Breast epithelium (tissue), 4 donors: Measurements from ENCODE around the gene PLXND1. TPM values are rescaled to one million over a fixed set of nuclear protein-coding genes. Genes with fewer than 3 reads are reported as not detected.

ENCODE experiments used
- DNase-seq, 2 donors: peaks; one replicate each; pipeline ENCODE4 v3.0.0-alpha.2; 2019; ENCODE audit warnings: low spot score in 2 of 2
- H3K27ac ChIP-seq, 2 donors: fragments of 200-600 bp; sonication (generic) in 1 of 2; one replicate each; pipeline ENCODE4 v1.5.1; 2016 to 2019; ENCODE audit warnings: mild to moderate bottlenecking in 1 of 2
- H3K27me3 ChIP-seq, 2 donors: fragments of 200-600 bp; sonication (generic) in 1 of 2; one replicate each; pipeline versions ENCODE4 v1.5.1 to v1.6.0; 2017 to 2019; ENCODE audit warnings: control low read depth in 1 of 2, mild to moderate bottlenecking in 1 of 2
- H3K36me3 ChIP-seq: fragments of 200-600 bp; one replicate; pipeline ENCODE4 v1.5.1; 2019
- H3K4me1 ChIP-seq, 2 donors: fragments of 200-600 bp; sonication (generic); one replicate each; pipeline ENCODE4 v1.5.1; 2016 to 2019; ENCODE audit warnings: control low read depth in 1 of 2
- H3K4me3 ChIP-seq, 3 donors: fragments of 200-600 bp; sonication (generic); 1 replicate in 2 of 3; 2 replicates in 1 of 3; pipeline ENCODE4 v1.5.1; 2016 to 2019; ENCODE audit warnings: mild to moderate bottlenecking in 3 of 3, moderate library complexity in 2 of 3
- H3K9me3 ChIP-seq, 2 donors: fragments of 200-600 bp; sonication (generic) in 1 of 2; one replicate each; pipeline ENCODE4 v1.5.1; 2016 to 2019; ENCODE audit warnings: control low read depth in 1 of 2
- CTCF ChIP-seq, 3 donors: fragments of 450-650 bp; IDR thresholded peaks; one replicate each; pipeline ENCODE4 v1.5.1; 2016 to 2017; ENCODE audit warnings: antibody characterized with exemption in 3 of 3, mild to moderate bottlenecking in 3 of 3, moderate library complexity in 3 of 3
- POLR2A ChIP-seq: fragments of 450-650 bp; IDR thresholded peaks from one replicate; pipeline ENCODE4 v1.6.1; 2016; ENCODE audit warnings: antibody characterized with exemption, mild to moderate bottlenecking, moderate library complexity
- POLR2AphosphoS5 ChIP-seq, 3 donors: sonication (generic); formaldehyde crosslinking; IDR thresholded peaks; one replicate each; pipeline ENCODE4 v1.6.1; 2017; ENCODE audit warnings: antibody characterized with exemption in 3 of 3
- intact Hi-C: fragments of 100-400 bp; cut with DNase I; formaldehyde crosslinking; loops from one replicate; pipeline ENCODE4 v1.15.1; 2023; ENCODE audit warnings: low total_unique reads
- total RNA-seq, 3 donors: library from RNA; depleted of rRNA; stranded (reverse); fragments of >200 nt; gene quantifications; one replicate each; pipeline ENCODE4 v1.1.0, GENCODE V29; 2016

PLXND1 gene
- total RNA-seq, 3 donors from 2014 or later, result 53.6 to 187 (median 118) TPM

- H3K4me1 ChIP-seq, result peaks cover 0 to 12% of the 10 kb centered on the region in 2 donors
- intact Hi-C loops, result no loop called here
Observed at GRCh38 chr3:129609591-129610182, 3.2 kb upstream of the PLXND1 start.

DNA sequence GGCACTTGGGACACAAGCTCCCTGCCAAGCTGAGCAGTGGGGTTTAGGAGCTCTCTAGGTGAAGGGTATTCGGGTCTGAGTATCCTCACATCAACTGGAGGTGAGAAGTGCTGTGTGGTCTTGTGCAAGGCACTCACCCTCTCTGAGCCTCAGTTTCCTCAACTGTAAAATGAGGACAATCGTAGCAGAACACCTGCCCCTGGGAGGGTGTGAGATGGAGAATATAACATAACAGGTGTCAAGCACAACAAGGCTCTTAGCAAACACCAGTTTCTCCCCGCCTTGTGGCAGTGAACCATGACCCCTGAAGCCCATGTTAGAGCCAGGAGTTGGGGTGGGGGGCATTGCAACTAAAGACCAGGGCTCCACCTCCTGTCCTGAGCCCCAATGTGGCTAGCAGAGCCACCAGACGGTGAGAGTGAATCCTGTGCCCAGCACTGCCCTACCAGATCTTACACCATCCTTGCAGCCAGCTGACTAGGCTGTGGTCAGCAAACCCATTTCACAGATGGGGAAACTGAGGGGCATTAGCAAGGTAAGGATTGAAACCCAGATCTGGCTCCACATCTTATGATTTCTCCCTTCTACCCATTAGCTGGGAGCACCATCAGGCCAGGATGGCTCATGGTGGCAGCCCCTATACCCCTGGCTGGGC is 2.6 kb upstream of the PLXND1 start:
- TF ChIP-seq POLR2AphosphoS5 (IDR thresholded peaks at IDR 0.05) (no peak), CTCF (IDR thresholded peaks at IDR 0.05) (no peak), POLR2A (no peak)
- peak overlapping the region; percentile 78 to 95 for H3K27ac ChIP-seq
- intact Hi-C loops, result no loop called here
- DNase-seq, result no peak
- H3K27me3 ChIP-seq, result no peaks in the 10 kb centered on the region
- H3K4me3 ChIP-seq, result no peak overlapping the region
- no peaks in the 10 kb centered on the region for H3K36me3 ChIP-seq
- peaks cover 0 to 12% of the 10 kb centered on the region in 2 donors for H3K4me1 ChIP-seq
- H3K9me3 ChIP-seq, result no peaks in the 10 kb centered on the region

More at GRCh38 chr3:129609591-129610182, 3.2 kb upstream of the PLXND1 start:
- H3K27me3 ChIP-seq, result no peaks in the 10 kb centered on the region
- DNase-seq, result no peak
- no peaks in the 10 kb centered on the region for H3K36me3 ChIP-seq
- no peak overlapping the region for H3K4me3 ChIP-seq
- no peaks in the 10 kb centered on the region for H3K9me3 ChIP-seq
- H3K27ac ChIP-seq, result peak overlapping the region in 1 of 2 donors; percentile 95
- no peak for TF ChIP-seq POLR2AphosphoS5 (IDR thresholded peaks at IDR 0.05)

DNA sequence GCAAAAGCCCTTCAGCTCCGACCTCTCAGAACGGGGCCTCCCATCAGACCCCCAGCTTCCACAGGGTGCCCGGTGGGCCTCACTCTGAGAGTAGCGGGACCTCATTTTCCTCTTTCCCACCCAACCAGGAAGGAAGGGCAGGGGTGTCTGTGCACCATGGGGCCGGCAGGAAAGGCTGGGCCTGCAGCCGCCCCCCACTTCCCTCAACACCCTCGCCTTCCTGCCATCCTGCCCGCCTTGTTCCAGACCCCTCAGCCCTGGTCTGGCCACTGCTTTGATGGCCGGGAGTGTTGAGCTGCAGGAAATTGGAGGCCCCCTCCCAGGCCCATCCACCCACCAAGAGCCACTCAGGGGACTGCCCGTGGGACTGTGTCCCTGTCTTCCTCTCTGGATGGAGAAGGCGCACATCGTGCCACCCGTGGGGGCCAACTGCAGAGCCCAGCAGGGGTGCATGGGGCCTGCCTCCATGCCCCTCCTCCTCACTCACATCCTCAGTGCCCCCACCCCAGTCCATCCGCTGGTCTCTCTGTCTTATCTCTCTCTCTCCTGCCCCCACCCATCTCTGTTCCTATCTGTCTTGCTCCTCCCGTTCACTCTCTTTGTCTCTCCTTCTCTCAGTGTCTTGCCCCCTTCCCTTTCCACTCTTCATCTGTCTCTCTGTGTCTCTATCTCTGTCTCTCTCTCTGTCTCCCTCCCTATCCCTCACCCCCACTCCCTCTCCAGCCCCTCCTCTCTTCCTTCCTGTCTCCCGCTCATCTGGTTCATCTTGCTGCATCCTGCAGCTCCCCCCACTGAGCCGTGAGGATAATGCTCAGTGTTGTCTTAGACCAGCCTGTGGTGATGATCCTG is 1.8 kb upstream of the PLXND1 start:
- intact Hi-C loops, result no loop called here
- peaks cover 0 to 12% of the 10 kb centered on the region in 2 donors for H3K4me1 ChIP-seq

GRCh38 chr3:129607391-129608068 is 1.1 kb upstream of the PLXND1 start:
- intact Hi-C loops, result no loop called here
- no peak for DNase-seq
- H3K27me3 ChIP-seq, result no peaks in the 10 kb centered on the region
- peaks cover 4 to 12% of the 10 kb centered on the region in 2 donors for H3K4me1 ChIP-seq
- peak overlapping the region; percentile 52 to 78 (median 59) for H3K4me3 ChIP-seq
- H3K27ac ChIP-seq, result peak overlapping the region; percentile 78 to 95
- H3K9me3 ChIP-seq, result no peaks in the 10 kb centered on the region
- TF ChIP-seq POLR2A, result no peak
- no peak for TF ChIP-seq CTCF (IDR thresholded peaks at IDR 0.05)
- TF ChIP-seq POLR2AphosphoS5 (IDR thresholded peaks at IDR 0.05), result no peak
- no peaks in the 10 kb centered on the region for H3K36me3 ChIP-seq

More for the DNA sequence above, 1.8 kb upstream of the PLXND1 start:
- DNase-seq, result no peak
- no peaks in the 10 kb centered on the region for H3K27me3 ChIP-seq
- peak overlapping the region; percentile 78 to 95 for H3K27ac ChIP-seq
- H3K9me3 ChIP-seq, result no peaks in the 10 kb centered on the region
- H3K36me3 ChIP-seq, result no peaks in the 10 kb centered on the region
- H3K4me3 ChIP-seq, result peak overlapping the region in 1 of 3 donors; percentile 78
- TF ChIP-seq POLR2AphosphoS5 (IDR thresholded peaks at IDR 0.05) (no peak), CTCF (IDR thresholded peaks at IDR 0.05) (no peak)

DNA sequence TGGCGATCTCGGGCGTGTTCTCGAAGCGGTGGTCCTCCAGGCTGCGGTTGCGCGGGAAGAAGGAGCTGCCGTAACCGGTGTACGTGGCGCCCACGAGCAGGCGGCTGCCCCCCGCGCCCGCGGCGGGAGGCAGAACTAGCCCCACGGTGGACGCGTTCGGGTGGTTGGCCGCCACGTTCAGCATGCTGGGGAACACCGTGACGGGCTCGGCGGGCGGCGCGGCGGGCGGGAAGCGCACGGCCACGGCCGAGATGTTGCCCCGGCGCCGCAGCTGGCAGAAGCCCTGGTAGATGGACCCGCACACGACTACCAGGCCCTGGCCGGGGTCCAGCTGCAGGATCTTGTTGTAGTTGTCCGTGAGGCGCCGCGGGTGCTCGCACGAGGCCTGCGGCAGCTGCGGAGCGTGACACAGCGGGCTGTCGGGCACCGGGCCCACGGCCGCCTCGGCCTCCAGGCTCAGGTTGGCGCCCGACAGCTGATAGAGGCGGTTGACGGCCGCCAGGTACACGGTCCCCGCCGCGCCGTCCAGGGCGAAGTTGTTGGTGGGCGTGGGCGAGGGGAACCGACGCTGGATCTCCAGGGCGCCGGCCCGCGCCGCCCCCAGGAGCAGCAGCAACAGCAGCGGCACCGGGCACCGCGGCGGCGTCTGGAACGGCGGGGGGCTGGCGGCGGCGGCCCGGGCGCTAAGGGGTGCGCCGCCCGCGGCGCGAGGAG is 397 bp downstream of the PLXND1 start:
- DNase-seq, result no peak

More for the DNA sequence above, 397 bp downstream of the PLXND1 start:
- intact Hi-C loops, result no loop called here
- Histone ChIP-seq H3K27ac (peak overlapping the region; percentile 56 to 95), H3K4me3 (peak overlapping the region; percentile 59 to 78 (median 73)), H3K9me3 (no peaks in the 10 kb centered on the region), H3K36me3 (no peaks in the 10 kb centered on the region), H3K27me3 (no peaks in the 10 kb centered on the region), H3K4me1 (peaks cover 6% of the 10 kb centered on the region in 2 donors)
- TF ChIP-seq POLR2A (no peak), CTCF (IDR thresholded peaks at IDR 0.05) (peak in 1 of 3 donors; percentile 3)
